ENCODE measurements around the gene CAB39L.

Gene CAB39L

DNA sequence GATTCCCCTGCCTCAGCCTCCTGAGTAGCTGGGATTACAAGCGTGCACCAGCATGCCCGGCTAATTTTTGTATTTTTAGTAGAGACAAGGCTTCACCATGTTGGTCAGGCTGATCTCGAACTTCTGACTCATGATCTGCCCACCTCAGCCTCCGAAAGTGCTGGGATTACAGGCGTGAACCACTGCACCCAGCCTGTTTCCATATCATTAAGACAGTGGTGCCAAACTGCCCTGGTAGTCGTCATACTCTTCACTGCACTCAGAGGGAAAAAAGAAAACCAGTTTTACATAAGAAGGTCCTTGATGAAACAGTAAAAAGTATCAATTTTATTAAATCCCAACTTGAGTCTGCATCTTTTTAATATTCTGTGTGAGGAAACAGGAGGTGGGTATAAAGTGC lies 181.2 kb downstream of the CAB39L start:
- Histone ChIP-seq H3K4me3 (ENCODE audit: insufficient read depth in 1 of 2, low read depth in 1 of 2, low read length in 2 of 2) (no peak overlapping the region), H3K4ac (ENCODE audit: low read depth in 1 of 2, low read length in 2 of 2) (no peak overlapping the region), H4K91ac (ENCODE audit: low read length) (no peak overlapping the region), H3K23ac (ENCODE audit: low read length in 2 of 2) (no peak overlapping the region), H2BK120ac (ENCODE audit: low read depth, low read length) (no peak overlapping the region), H3K27me3 (ENCODE audit: control insufficient read depth in 1 of 2, insufficient read depth in 1 of 2, low read length in 2 of 2) (no peaks in the 10 kb centered on the region), H3K9ac (ENCODE audit: low read length) (no peak overlapping the region), H4K8ac (ENCODE audit: low read length) (no peak overlapping the region), H3K4me1 (ENCODE audit: control insufficient read depth, insufficient read depth, low read depth, low read length) (no peaks in the 10 kb centered on the region), H3K4me2 (ENCODE audit: low read length, poor library complexity, severe bottlenecking) (no peak overlapping the region), H3K14ac (ENCODE audit: low read length in 2 of 2) (no peak overlapping the region), H3K18ac (ENCODE audit: low read depth in 1 of 2, low read length in 2 of 2) (no peak overlapping the region), H3K36me3 (ENCODE audit: control insufficient read depth in 1 of 2, insufficient read depth in 2 of 2, low read depth in 1 of 2, low read length in 2 of 2) (peaks cover 6 to 52% of the 10 kb centered on the region in 2 experiments), H2BK12ac (ENCODE audit: low read length in 2 of 2) (no peak overlapping the region), H3K79me1 (replicated peaks; ENCODE audit: low read length, poor library complexity, severe bottlenecking) (no peaks in the 10 kb centered on the region), H3K27ac (ENCODE audit: low read length, poor library complexity, severe bottlenecking) (no peak overlapping the region), H2BK15ac (ENCODE audit: low read depth, poor library complexity, severe bottlenecking) (no peak overlapping the region), H3K9me3 (ENCODE audit: control insufficient read depth, low read length) (no peaks in the 10 kb centered on the region), H2BK5ac (ENCODE audit: low read depth, low read length, poor library complexity, severe bottlenecking) (no peak overlapping the region), H2AK5ac (ENCODE audit: low read length, severe bottlenecking) (no peak overlapping the region), H2AFZ (ENCODE audit: low read depth, low read length) (no peak overlapping the region)
- 92% methylated on average over 6 of the region's 6 CpGs for WGBS
- DNase-seq: no peak

- Histone ChIP-seq H4K91ac (ENCODE audit: low read length) (no peak overlapping the region), H3K36me3 (ENCODE audit: control insufficient read depth in 1 of 2, insufficient read depth in 2 of 2, low read depth in 1 of 2, low read length in 2 of 2) (peaks cover 12 to 57% of the 10 kb centered on the region in 2 experiments), H3K4me2 (ENCODE audit: low read length, poor library complexity, severe bottlenecking) (no peak overlapping the region), H2BK120ac (ENCODE audit: low read depth, low read length) (no peak overlapping the region), H3K27ac (ENCODE audit: low read length, poor library complexity, severe bottlenecking) (no peak overlapping the region), H3K9me3 (ENCODE audit: control insufficient read depth, low read length) (no peaks in the 10 kb centered on the region), H3K14ac (ENCODE audit: low read length in 2 of 2) (no peak overlapping the region), H2BK15ac (ENCODE audit: low read depth, poor library complexity, severe bottlenecking) (no peak overlapping the region), H2AFZ (ENCODE audit: low read depth, low read length) (no peak overlapping the region), H3K23ac (ENCODE audit: low read length in 2 of 2) (no peak overlapping the region), H3K4me3 (ENCODE audit: insufficient read depth in 1 of 2, low read depth in 1 of 2, low read length in 2 of 2) (no peak overlapping the region), H3K9ac (ENCODE audit: low read length) (no peak overlapping the region), H3K79me1 (replicated peaks; ENCODE audit: low read length, poor library complexity, severe bottlenecking) (no peaks in the 10 kb centered on the region), H3K4ac (ENCODE audit: low read depth in 1 of 2, low read length in 2 of 2) (no peak overlapping the region), H4K8ac (ENCODE audit: low read length) (no peak overlapping the region), H3K4me1 (ENCODE audit: control insufficient read depth, insufficient read depth, low read depth, low read length) (no peaks in the 10 kb centered on the region), H3K27me3 (ENCODE audit: control insufficient read depth in 1 of 2, insufficient read depth in 1 of 2, low read length in 2 of 2) (no peaks in the 10 kb centered on the region), H3K18ac (ENCODE audit: low read depth in 1 of 2, low read length in 2 of 2) (no peak overlapping the region), H2BK12ac (ENCODE audit: low read length in 2 of 2) (no peak overlapping the region), H2BK5ac (ENCODE audit: low read depth, low read length, poor library complexity, severe bottlenecking) (no peak overlapping the region), H2AK5ac (ENCODE audit: low read length, severe bottlenecking) (no peak overlapping the region)
- WGBS: 98% methylated on average over 4 of the region's 6 CpGs
- DNase-seq: no peak
These were observed 184.3 kb downstream of the CAB39L start for GRCh38 chr13:49259586-49259985.
